ENCODE data around the gene SULT1A2.
A peak's percentile ranks its signal among the peaks of the same experiment; 100 is the strongest.
"Not testable (repeated sequence)": the region's sequence is repeated elsewhere in the genome, so short reads cannot be mapped to it uniquely, and the experiment has no call there.

SULT1A2 gene

DNA sequence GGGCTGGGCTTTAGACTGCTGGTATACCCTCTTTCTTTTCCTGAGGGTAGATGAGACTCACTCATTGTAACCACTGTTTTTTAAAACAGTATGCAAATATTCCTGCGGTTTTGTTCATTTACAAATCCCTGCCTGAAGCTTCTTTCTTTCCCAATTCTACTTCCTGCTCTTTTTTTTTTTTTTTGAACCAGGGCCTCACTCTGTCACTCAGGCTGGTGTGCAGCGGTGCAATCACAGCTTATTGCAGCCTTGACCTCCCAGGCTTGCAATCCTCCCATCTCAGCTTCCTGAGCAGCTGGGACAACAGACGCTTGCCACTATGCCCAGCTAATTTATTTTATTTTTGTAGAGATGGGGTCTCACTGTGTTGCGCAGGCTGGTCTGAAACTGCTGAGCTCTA lies 21.0 kb upstream of the SULT1A2 start:
- DNase-seq (ENCODE audit: low read depth, low spot score): no peak
- no CpG with 5 or more reads among the region's 4 CpGs for WGBS (ENCODE audit: insufficient coverage, insufficient read length)
- Histone ChIP-seq H3K9me3 (ENCODE audit: control insufficient read depth, insufficient read depth, low read length) (no peaks in the 10 kb centered on the region), H3K27ac (ENCODE audit: low read length) (no peak overlapping the region), H3K4me1 (ENCODE audit: control insufficient read depth, insufficient read depth, low read length) (no peaks in the 10 kb centered on the region), H3K27me3 (ENCODE audit: control insufficient read depth, insufficient read depth, low read length) (no peaks in the 10 kb centered on the region), H3K4me3 (ENCODE audit: low read length) (no peak overlapping the region), H3K36me3 (ENCODE audit: control insufficient read depth, insufficient read depth, low read length) (no peaks in the 10 kb centered on the region)

GRCh38 chr16:28616636-28617035 lies 19.8 kb upstream of the SULT1A2 start:
- WGBS (ENCODE audit: insufficient coverage, insufficient read length): no CpG with 5 or more reads among the region's 7 CpGs
- DNase-seq (ENCODE audit: low read depth, low spot score): no peak
- no peaks in the 10 kb centered on the region for H3K4me1 ChIP-seq (ENCODE audit: control insufficient read depth, insufficient read depth, low read length)

DNA sequence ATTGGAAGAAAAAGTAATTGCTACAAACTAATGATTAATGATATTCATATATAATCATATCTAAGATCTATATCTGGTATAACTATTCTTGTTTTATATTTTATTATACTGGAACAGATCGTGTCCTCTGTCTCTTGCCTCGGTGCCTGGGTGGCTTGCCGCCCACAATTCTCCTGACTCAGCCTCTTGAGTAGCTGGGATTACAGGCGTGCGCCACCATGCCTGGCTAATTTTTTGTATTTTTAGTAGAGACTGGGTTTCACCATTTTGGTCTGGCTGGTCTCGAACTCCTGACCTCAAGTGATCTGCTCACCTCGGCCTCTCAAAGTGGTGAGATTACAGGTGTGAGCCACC lies 19.4 kb upstream of the SULT1A2 start:
- WGBS (ENCODE audit: insufficient coverage, insufficient read length): no CpG with 5 or more reads among the region's 7 CpGs
- H3K36me3 ChIP-seq (ENCODE audit: control insufficient read depth, insufficient read depth, low read length); H3K9me3 ChIP-seq (ENCODE audit: control insufficient read depth, insufficient read depth, low read length); H3K4me3 ChIP-seq (ENCODE audit: low read length); DNase-seq (ENCODE audit: low read depth, low spot score); H3K27me3 ChIP-seq (ENCODE audit: control insufficient read depth, insufficient read depth, low read length); H3K27ac ChIP-seq (ENCODE audit: low read length); H3K4me1 ChIP-seq (ENCODE audit: control insufficient read depth, insufficient read depth, low read length): not testable (repeated sequence)

More at GRCh38 chr16:28616636-28617035, 19.8 kb upstream of the SULT1A2 start:
- Histone ChIP-seq H3K27me3 (ENCODE audit: control insufficient read depth, insufficient read depth, low read length) (no peaks in the 10 kb centered on the region), H3K4me3 (ENCODE audit: low read length) (no peak overlapping the region), H3K36me3 (ENCODE audit: control insufficient read depth, insufficient read depth, low read length) (no peaks in the 10 kb centered on the region), H3K27ac (ENCODE audit: low read length) (no peak overlapping the region), H3K9me3 (ENCODE audit: control insufficient read depth, insufficient read depth, low read length) (no peaks in the 10 kb centered on the region)

GRCh38 chr16:28615486-28616223 lies 18.8 kb upstream of the SULT1A2 start:
- not testable (repeated sequence) for DNase-seq (ENCODE audit: low read depth, low spot score); H3K4me1 ChIP-seq (ENCODE audit: control insufficient read depth, insufficient read depth, low read length); H3K4me3 ChIP-seq (ENCODE audit: low read length); H3K36me3 ChIP-seq (ENCODE audit: control insufficient read depth, insufficient read depth, low read length); H3K9me3 ChIP-seq (ENCODE audit: control insufficient read depth, insufficient read depth, low read length); H3K27me3 ChIP-seq (ENCODE audit: control insufficient read depth, insufficient read depth, low read length); H3K27ac ChIP-seq (ENCODE audit: low read length)
- WGBS (ENCODE audit: insufficient coverage, insufficient read length): no CpG with 5 or more reads among the region's 24 CpGs

DNA sequence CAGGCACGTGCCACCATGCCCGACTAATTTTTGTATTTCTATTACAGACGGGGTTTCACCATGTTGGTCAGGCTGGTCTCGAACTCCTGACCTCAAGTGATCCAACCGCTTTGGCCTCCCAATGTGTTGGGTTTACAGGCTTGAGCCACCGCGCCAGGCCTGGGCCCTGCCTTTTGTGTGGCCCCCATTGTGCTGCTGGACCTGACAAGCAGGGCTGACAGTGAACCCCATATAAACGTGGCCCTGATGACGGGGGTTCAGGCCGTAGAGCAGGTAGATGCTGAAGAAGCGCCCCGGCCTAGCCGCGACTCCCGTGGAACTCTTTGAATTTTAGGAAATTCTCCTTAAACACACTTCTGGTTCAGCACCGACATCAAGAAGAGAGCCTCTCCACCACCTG lies 17.7 kb upstream of the SULT1A2 start:
- H3K36me3 ChIP-seq (ENCODE audit: control insufficient read depth, insufficient read depth, low read length); H3K27ac ChIP-seq (ENCODE audit: low read length); H3K4me1 ChIP-seq (ENCODE audit: control insufficient read depth, insufficient read depth, low read length); H3K27me3 ChIP-seq (ENCODE audit: control insufficient read depth, insufficient read depth, low read length); DNase-seq (ENCODE audit: low read depth, low spot score); H3K9me3 ChIP-seq (ENCODE audit: control insufficient read depth, insufficient read depth, low read length); H3K4me3 ChIP-seq (ENCODE audit: low read length): not testable (repeated sequence)
- no CpG with 5 or more reads among the region's 16 CpGs for WGBS (ENCODE audit: insufficient coverage, insufficient read length)

- not testable (repeated sequence) for H3K9me3 ChIP-seq (ENCODE audit: control insufficient read depth, insufficient read depth, low read length); H3K27ac ChIP-seq (ENCODE audit: low read length); H3K27me3 ChIP-seq (ENCODE audit: control insufficient read depth, insufficient read depth, low read length); H3K4me1 ChIP-seq (ENCODE audit: control insufficient read depth, insufficient read depth, low read length); H3K36me3 ChIP-seq (ENCODE audit: control insufficient read depth, insufficient read depth, low read length); DNase-seq (ENCODE audit: low read depth, low spot score)
- peak overlapping the region; percentile 33; the same call in 1 of the 2 replicates for H3K4me3 ChIP-seq (ENCODE audit: low read length)
- no CpG with 5 or more reads among the region's 26 CpGs for WGBS (ENCODE audit: insufficient coverage, insufficient read length)
These were observed 17.1 kb upstream of the SULT1A2 start for GRCh38 chr16:28613912-28614311.

DNA sequence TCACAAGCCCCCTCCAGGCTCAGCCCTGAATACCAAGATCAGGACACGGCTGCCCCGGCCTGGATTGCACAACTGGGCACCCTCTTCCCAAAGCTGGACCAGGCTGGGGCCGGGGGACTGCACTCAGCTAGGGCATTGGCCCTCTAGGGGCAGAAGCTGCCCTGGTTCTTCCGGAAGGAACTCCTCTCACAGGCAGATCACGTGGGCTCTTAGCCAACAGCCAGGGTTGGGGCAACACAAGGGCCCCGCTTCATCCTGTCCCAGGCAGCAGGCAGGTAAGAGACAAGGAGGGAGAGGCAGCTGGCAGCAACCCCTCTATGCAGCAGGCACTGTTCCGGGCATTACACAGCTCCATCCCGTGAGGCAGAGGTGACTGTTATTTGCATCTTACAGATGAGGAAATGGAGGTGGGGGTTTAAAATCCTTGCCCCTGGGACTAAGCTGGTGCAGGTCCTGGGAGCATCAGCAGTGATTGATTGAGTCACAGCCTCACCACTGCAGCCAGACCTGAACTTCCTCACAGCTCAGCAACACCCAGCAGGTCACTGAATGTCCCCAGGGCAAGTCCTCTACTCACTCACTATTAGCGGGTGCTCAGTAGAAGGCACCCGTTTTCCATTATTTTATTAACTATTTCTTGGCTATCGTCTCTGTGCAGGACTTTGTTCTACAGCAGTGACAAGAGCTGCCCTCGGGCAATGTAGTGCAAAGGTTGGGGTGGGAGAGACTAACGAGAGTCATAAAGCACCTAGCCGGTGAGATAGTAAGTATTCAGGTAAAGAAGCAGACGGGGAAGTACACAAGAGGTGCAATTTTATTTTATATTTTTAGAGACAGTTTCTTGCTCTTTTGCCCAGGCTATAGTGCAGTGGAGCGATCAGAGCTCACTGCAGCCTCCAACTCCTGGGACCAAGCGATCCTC lies 15.8 kb upstream of the SULT1A2 start:
- DNase-seq (ENCODE audit: low read depth, low spot score); H3K9me3 ChIP-seq (ENCODE audit: control insufficient read depth, insufficient read depth, low read length); H3K4me1 ChIP-seq (ENCODE audit: control insufficient read depth, insufficient read depth, low read length); H3K4me3 ChIP-seq (ENCODE audit: low read length); H3K36me3 ChIP-seq (ENCODE audit: control insufficient read depth, insufficient read depth, low read length); H3K27ac ChIP-seq (ENCODE audit: low read length); H3K27me3 ChIP-seq (ENCODE audit: control insufficient read depth, insufficient read depth, low read length): not testable (repeated sequence)
- WGBS (ENCODE audit: insufficient coverage, insufficient read length): no CpG with 5 or more reads among the region's 17 CpGs

- H3K4me1 ChIP-seq (ENCODE audit: control insufficient read depth, insufficient read depth, low read length): 0 out of 2 replicates have a peak, but pooled peaks cover 1% of the 10 kb centered on the region
- DNase-seq (ENCODE audit: low read depth, low spot score): no peak
- no peaks in the 10 kb centered on the region for H3K27me3 ChIP-seq (ENCODE audit: control insufficient read depth, insufficient read depth, low read length)
- H3K27ac ChIP-seq (ENCODE audit: low read length): no peak overlapping the region
- WGBS (ENCODE audit: insufficient coverage, insufficient read length): no CpG with 5 or more reads among the region's 10 CpGs
- no peak overlapping the region for H3K4me3 ChIP-seq (ENCODE audit: low read length)
- no peaks in the 10 kb centered on the region for H3K9me3 ChIP-seq (ENCODE audit: control insufficient read depth, insufficient read depth, low read length)
- no peaks in the 10 kb centered on the region for H3K36me3 ChIP-seq (ENCODE audit: control insufficient read depth, insufficient read depth, low read length)
These were observed 13.8 kb upstream of the SULT1A2 start for GRCh38 chr16:28610595-28611191.

DNA sequence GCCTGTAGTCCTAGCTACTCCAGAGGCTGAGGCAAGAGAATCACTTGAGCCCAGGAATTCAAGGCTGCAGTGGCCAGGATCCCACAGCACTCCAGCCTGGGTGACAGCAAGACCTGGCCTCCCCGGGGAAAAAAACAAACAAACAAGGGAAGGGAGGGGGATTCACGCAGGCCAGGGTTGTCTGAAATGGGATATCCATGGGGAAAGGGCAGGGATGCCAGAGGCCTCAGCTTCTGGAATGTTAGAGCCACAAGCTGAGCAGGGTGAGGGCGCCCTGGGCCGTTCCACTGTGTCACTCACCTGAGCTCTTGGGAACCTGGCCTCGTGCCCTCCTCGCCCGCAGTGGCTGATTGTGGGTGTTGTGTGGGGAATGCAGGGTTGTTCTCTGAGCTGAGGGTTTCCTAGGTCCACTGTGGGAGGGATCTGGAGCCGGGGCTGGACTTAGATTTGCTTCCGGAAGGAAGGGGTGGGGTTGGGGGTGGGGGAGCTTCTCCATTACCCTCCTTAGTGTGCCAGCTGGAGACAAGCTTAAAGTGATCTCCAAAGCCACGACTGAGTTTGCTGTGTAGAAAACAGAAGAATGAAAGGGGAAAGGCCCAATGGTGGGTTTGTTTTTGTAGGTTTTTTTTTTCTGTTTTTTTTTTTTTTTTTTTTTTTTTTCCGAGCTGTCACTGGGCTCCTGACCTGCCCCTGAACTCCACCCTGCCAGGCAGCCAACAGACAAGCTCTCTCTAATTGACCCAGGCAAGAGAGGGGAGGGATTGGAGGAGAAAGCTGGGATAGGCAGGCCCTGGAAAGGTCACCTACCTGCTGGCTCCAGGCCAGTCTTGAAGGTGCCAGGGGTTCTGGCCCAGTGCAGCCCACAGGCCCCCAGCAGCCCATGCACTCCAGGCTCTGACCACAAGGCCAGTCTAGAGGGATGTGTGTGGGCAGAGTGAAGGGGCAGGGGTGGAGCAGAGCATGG lies 13.1 kb upstream of the SULT1A2 start, which contains the start of gene SULT1A1:
TSS of gene SULT1A1 (minus strand) at position 414 of the 964 bp plus-strand sequence. CDS start 1,189 bp downstream, outside the sequence.
- no peaks in the 10 kb centered on the region for H3K27me3 ChIP-seq (ENCODE audit: control insufficient read depth, insufficient read depth, low read length)
- WGBS (ENCODE audit: insufficient coverage, insufficient read length): no CpG with 5 or more reads among the region's 11 CpGs
- H3K27ac ChIP-seq (ENCODE audit: low read length): no peak within 1 kb of the TSS
- no peaks in the 10 kb centered on the region for H3K36me3 ChIP-seq (ENCODE audit: control insufficient read depth, insufficient read depth, low read length)
- 0 out of 2 replicates have a peak, but pooled peaks cover 1% of the 10 kb centered on the region for H3K4me1 ChIP-seq (ENCODE audit: control insufficient read depth, insufficient read depth, low read length)
- H3K9me3 ChIP-seq (ENCODE audit: control insufficient read depth, insufficient read depth, low read length): no peaks in the 10 kb centered on the region
- DNase-seq (ENCODE audit: low read depth, low spot score): no peak
- H3K4me3 ChIP-seq (ENCODE audit: low read length): no peak within 1 kb of the TSS
